Liver (tissue), 9 donors: ENCODE measurements around the gene TSPEAR. TPM values are rescaled to one million over a fixed set of nuclear protein-coding genes. Genes with fewer than 3 reads are reported as not detected.

Experiments
- DNase-seq: peaks from one replicate; pipeline ENCODE4 v3.0.0-alpha.2; 2017; ENCODE audit warnings: low spot score
- H3K27ac ChIP-seq, 2 donors: one replicate each; pipeline ENCODE4 v1.7.0; 2013; ENCODE audit warnings: inconsistent platforms in 2 of 2, low read length in 2 of 2, control low read depth in 1 of 2, low read depth in 1 of 2, mild to moderate bottlenecking in 1 of 2
- H3K27me3 ChIP-seq, 4 donors: one replicate each; pipeline versions ENCODE4 v1.6.1 to v1.7.0; 2013; ENCODE audit warnings: low read length in 3 of 4, inconsistent platforms in 1 of 4, mild to moderate bottlenecking in 1 of 4, moderate library complexity in 1 of 4; ENCODE audit not compliant: control insufficient read depth in 4 of 4, insufficient read depth in 4 of 4
- H3K36me3 ChIP-seq, 4 donors: one replicate each; pipeline versions ENCODE4 v1.6.1 to v1.7.0; 2013; ENCODE audit warnings: low read length in 3 of 4, mild to moderate bottlenecking in 3 of 4, low read depth in 1 of 4, moderate library complexity in 1 of 4; ENCODE audit not compliant: control insufficient read depth in 4 of 4, insufficient read depth in 3 of 4
- H3K4me1 ChIP-seq, 4 donors: one replicate each; pipeline versions ENCODE4 v1.6.1 to v1.7.0; 2013; ENCODE audit warnings: low read length in 3 of 4, mild to moderate bottlenecking in 3 of 4, moderate library complexity in 1 of 4; ENCODE audit not compliant: control insufficient read depth in 4 of 4, insufficient read depth in 4 of 4
- H3K4me3 ChIP-seq, 3 donors: one replicate each; pipeline versions ENCODE4 v1.6.1 to v1.7.0; 2013; ENCODE audit warnings: low read length in 3 of 3, control low read depth in 1 of 3, low read depth in 1 of 3, mild to moderate bottlenecking in 1 of 3
- H3K9ac ChIP-seq, 2 donors: one replicate each; pipeline ENCODE4 v1.7.0; 2013; ENCODE audit warnings: low read length in 2 of 2, mild to moderate bottlenecking in 2 of 2, moderate library complexity in 2 of 2, control low read depth in 1 of 2, low read depth in 1 of 2
- H3K9me3 ChIP-seq, 4 donors: one replicate each; pipeline versions ENCODE4 v1.6.1 to v1.7.0; 2013; ENCODE audit warnings: low read length in 3 of 4; ENCODE audit not compliant: control insufficient read depth in 4 of 4
- EGR1 ChIP-seq, 2 donors: IDR thresholded peaks; 2 replicates each; pipeline ENCODE4 v1.6.1; 2016 to 2018; ENCODE audit warnings: antibody characterized with exemption in 2 of 2, low read depth in 2 of 2
- FOXA1 ChIP-seq: IDR thresholded peaks from 2 replicates; pipeline ENCODE4 v1.6.1; 2016; ENCODE audit warnings: antibody characterized with exemption
- FOXA2 ChIP-seq: IDR thresholded peaks from 2 replicates; pipeline ENCODE4 v1.6.1; 2016; ENCODE audit warnings: antibody characterized with exemption
- GABPA ChIP-seq, 2 donors: IDR thresholded peaks in 1 of 2; conservative IDR thresholded peaks in 1 of 2; 2 replicates each; pipeline ENCODE4 v1.6.1; 2016; ENCODE audit warnings: antibody characterized with exemption in 2 of 2, mild to moderate bottlenecking in 1 of 2, moderate library complexity in 1 of 2
- HNF4A ChIP-seq, 2 donors: conservative IDR thresholded peaks; 2 replicates each; pipeline ENCODE4 v1.6.1; 2016; ENCODE audit warnings: antibody characterized with exemption in 2 of 2, mild to moderate bottlenecking in 2 of 2
- HNF4G ChIP-seq: IDR thresholded peaks from 2 replicates; pipeline ENCODE4 v1.6.1; 2016; ENCODE audit warnings: antibody characterized with exemption
- JUND ChIP-seq, 2 donors: IDR thresholded peaks; 2 replicates each; pipeline ENCODE4 v1.6.1; 2016; ENCODE audit warnings: antibody characterized with exemption in 2 of 2
- NR2F2 ChIP-seq: IDR thresholded peaks from 2 replicates; pipeline ENCODE4 v1.6.1; 2016; ENCODE audit warnings: antibody characterized with exemption
- RAD21 ChIP-seq, 2 donors: IDR thresholded peaks; 2 replicates each; pipeline ENCODE4 v1.6.1; 2016; ENCODE audit warnings: antibody characterized with exemption in 2 of 2, mild to moderate bottlenecking in 2 of 2
- RXRA ChIP-seq, 2 donors: IDR thresholded peaks; 2 replicates each; pipeline ENCODE4 v1.6.1; 2017 to 2018; ENCODE audit warnings: antibody characterized with exemption in 2 of 2, mild to moderate bottlenecking in 1 of 2
- SP1 ChIP-seq: IDR thresholded peaks from 2 replicates; pipeline ENCODE4 v1.6.1; 2018; ENCODE audit warnings: antibody characterized with exemption, mild to moderate bottlenecking
- TAF1 ChIP-seq: conservative IDR thresholded peaks from 2 replicates; pipeline ENCODE4 v1.6.1; 2016; ENCODE audit warnings: antibody characterized with exemption, mild to moderate bottlenecking
- YY1 ChIP-seq: IDR thresholded peaks from 2 replicates; pipeline ENCODE4 v1.6.1; 2016; ENCODE audit warnings: antibody characterized with exemption, mild to moderate bottlenecking
- WGBS: extraction: QIAGEN DNeasy Blood & Tissue Kit; methylation state at CpG from one replicate; pipeline ENCODE4 v1.1.7; 2013; 5-methylcytosine and 5-hydroxymethylcytosine counted together
- polyA plus RNA-seq, 2 donors: library from polyadenylated mRNA; stranded (reverse) in 1 of 2; unstranded in 1 of 2; fragments of 200-250 nt in 1 of 2; fragments of >200 nt in 1 of 2; fragmentation: Nextera tagmentation in 1 of 2; extraction: Ambion mirVana in 1 of 2; gene quantifications; one replicate each; pipeline versions ENCODE4 v1.2.1 to v1.2.3, GENCODE V29; 2013 to 2015
- total RNA-seq, 2 donors: library from RNA; depleted of rRNA; stranded (reverse); fragments of >200 nt; gene quantifications; one replicate each; pipeline ENCODE4 v1.2.3, GENCODE V29; 2014
- TF ChIP-seq, protein P1 (sequence below): IDR thresholded peaks from 2 replicates; pipeline ENCODE4 v1.6.1; 2016; ENCODE audit warnings: antibody characterized with exemption
- TF ChIP-seq, protein P2 (sequence below): IDR thresholded peaks from 2 replicates; pipeline ENCODE4 v1.6.1; 2016; ENCODE audit warnings: antibody characterized with exemption, mild to moderate bottlenecking
- TF ChIP-seq, protein P3 (sequence below): fragments of 150-350 bp; IDR thresholded peaks from 2 replicates; pipeline ENCODE4 v1.5.1; 2017; ENCODE audit warnings: improper control_type of control experiment, low read depth, low read length; ENCODE audit not compliant: missing input control
- TF ChIP-seq, protein P4 (sequence below): IDR thresholded peaks from 2 replicates; pipeline ENCODE4 v1.6.1; 2016; ENCODE audit warnings: antibody characterized with exemption
- TF ChIP-seq, protein P5 (sequence below): IDR thresholded peaks from 2 replicates; pipeline ENCODE4 v1.6.1; 2016; ENCODE audit warnings: antibody characterized with exemption
- donor health status: healthy.
- donor health status: healthy.
- donor health status: healthy.
- donor health status: healthy.
- donor health status: healthy.

TSPEAR gene
- total and polyA plus RNA-seq, 4 donors, result under 0.01 to 0.14 (median 0.01) TPM; not detected in 1

DNA sequence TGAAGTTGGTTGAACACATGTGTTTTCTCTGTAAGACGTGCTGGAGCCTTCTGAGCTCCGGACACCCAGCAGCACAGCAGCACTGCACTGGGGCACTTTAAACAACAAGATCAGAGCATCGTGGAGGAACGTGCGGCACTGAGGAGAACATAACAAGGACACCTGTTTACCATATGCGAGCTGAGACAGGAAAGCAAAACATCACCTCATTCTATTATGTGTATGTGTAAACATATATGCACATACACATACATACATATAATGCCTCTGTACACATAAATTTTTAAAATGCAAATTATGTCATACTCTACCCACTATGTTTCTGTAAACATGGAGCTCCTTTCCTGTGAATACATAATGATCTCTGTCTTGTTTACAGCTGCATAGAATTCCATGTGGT, 115.8 kb downstream of the TSPEAR start:
- Histone ChIP-seq H3K4me1 (peaks cover 1 to 27% (median 16%) of the 10 kb centered on the region in 4 donors), H3K9me3 (no peaks in the 10 kb centered on the region), H3K27ac (no peak overlapping the region), H3K4me3 (no peak overlapping the region), H3K36me3 (no peaks in the 10 kb centered on the region), H3K27me3 (no peaks in the 10 kb centered on the region), H3K9ac (no peak overlapping the region)
- DNase-seq, result no peak
- TF ChIP-seq, protein P1, sequence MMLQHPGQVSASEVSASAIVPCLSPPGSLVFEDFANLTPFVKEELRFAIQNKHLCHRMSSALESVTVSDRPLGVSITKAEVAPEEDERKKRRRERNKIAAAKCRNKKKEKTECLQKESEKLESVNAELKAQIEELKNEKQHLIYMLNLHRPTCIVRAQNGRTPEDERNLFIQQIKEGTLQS, result no peak
- TF ChIP-seq YY1 (no peak), SP1 (no peak), HNF4G (no peak), NR2F2 (no peak), GABPA (IDR thresholded peaks at IDR 0.05 in 1 of 2, conservative IDR thresholded peaks at IDR 0.05 in 1 of 2) (no peak), FOXA2 (no peak), FOXA1 (no peak), TAF1 (no peak), RAD21 (IDR thresholded peaks at IDR 0.05) (no peak), JUND (IDR thresholded peaks at IDR 0.05) (no peak), HNF4A (conservative IDR thresholded peaks at IDR 0.05) (no peak), RXRA (IDR thresholded peaks at IDR 0.05) (no peak), EGR1 (IDR thresholded peaks at IDR 0.05; ENCODE audit: low read depth in 2 of 2) (no peak)
- TF ChIP-seq, protein P2, sequence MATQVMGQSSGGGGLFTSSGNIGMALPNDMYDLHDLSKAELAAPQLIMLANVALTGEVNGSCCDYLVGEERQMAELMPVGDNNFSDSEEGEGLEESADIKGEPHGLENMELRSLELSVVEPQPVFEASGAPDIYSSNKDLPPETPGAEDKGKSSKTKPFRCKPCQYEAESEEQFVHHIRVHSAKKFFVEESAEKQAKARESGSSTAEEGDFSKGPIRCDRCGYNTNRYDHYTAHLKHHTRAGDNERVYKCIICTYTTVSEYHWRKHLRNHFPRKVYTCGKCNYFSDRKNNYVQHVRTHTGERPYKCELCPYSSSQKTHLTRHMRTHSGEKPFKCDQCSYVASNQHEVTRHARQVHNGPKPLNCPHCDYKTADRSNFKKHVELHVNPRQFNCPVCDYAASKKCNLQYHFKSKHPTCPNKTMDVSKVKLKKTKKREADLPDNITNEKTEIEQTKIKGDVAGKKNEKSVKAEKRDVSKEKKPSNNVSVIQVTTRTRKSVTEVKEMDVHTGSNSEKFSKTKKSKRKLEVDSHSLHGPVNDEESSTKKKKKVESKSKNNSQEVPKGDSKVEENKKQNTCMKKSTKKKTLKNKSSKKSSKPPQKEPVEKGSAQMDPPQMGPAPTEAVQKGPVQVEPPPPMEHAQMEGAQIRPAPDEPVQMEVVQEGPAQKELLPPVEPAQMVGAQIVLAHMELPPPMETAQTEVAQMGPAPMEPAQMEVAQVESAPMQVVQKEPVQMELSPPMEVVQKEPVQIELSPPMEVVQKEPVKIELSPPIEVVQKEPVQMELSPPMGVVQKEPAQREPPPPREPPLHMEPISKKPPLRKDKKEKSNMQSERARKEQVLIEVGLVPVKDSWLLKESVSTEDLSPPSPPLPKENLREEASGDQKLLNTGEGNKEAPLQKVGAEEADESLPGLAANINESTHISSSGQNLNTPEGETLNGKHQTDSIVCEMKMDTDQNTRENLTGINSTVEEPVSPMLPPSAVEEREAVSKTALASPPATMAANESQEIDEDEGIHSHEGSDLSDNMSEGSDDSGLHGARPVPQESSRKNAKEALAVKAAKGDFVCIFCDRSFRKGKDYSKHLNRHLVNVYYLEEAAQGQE, result no peak
- TF ChIP-seq, protein P3, sequence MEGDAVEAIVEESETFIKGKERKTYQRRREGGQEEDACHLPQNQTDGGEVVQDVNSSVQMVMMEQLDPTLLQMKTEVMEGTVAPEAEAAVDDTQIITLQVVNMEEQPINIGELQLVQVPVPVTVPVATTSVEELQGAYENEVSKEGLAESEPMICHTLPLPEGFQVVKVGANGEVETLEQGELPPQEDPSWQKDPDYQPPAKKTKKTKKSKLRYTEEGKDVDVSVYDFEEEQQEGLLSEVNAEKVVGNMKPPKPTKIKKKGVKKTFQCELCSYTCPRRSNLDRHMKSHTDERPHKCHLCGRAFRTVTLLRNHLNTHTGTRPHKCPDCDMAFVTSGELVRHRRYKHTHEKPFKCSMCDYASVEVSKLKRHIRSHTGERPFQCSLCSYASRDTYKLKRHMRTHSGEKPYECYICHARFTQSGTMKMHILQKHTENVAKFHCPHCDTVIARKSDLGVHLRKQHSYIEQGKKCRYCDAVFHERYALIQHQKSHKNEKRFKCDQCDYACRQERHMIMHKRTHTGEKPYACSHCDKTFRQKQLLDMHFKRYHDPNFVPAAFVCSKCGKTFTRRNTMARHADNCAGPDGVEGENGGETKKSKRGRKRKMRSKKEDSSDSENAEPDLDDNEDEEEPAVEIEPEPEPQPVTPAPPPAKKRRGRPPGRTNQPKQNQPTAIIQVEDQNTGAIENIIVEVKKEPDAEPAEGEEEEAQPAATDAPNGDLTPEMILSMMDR, result no peak
- TF ChIP-seq, protein P4, sequence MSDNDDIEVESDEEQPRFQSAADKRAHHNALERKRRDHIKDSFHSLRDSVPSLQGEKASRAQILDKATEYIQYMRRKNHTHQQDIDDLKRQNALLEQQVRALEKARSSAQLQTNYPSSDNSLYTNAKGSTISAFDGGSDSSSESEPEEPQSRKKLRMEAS, result no peak
- TF ChIP-seq, protein P5, sequence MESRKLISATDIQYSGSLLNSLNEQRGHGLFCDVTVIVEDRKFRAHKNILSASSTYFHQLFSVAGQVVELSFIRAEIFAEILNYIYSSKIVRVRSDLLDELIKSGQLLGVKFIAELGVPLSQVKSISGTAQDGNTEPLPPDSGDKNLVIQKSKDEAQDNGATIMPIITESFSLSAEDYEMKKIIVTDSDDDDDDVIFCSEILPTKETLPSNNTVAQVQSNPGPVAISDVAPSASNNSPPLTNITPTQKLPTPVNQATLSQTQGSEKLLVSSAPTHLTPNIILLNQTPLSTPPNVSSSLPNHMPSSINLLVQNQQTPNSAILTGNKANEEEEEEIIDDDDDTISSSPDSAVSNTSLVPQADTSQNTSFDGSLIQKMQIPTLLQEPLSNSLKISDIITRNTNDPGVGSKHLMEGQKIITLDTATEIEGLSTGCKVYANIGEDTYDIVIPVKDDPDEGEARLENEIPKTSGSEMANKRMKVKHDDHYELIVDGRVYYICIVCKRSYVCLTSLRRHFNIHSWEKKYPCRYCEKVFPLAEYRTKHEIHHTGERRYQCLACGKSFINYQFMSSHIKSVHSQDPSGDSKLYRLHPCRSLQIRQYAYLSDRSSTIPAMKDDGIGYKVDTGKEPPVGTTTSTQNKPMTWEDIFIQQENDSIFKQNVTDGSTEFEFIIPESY, result no peak
- 92% methylated on average over 6 of the region's 6 CpGs for WGBS
